NCI-H2107 treated with DMSO at 0.1 percent for 48 hours (cell line): ENCODE data around the gene FRA10AC1.

Source experiments
- DNase-seq: peaks from one replicate; lab custom pipeline; 2025; ENCODE audit not compliant: unreplicated experiment; lab: John Stamatoyannopoulos, UW

The FRA10AC1 gene

GRCh38 chr10:93630625-93631557 is 71.5 kb downstream of the FRA10AC1 start:
- DNase-seq, result no peak

DNA sequence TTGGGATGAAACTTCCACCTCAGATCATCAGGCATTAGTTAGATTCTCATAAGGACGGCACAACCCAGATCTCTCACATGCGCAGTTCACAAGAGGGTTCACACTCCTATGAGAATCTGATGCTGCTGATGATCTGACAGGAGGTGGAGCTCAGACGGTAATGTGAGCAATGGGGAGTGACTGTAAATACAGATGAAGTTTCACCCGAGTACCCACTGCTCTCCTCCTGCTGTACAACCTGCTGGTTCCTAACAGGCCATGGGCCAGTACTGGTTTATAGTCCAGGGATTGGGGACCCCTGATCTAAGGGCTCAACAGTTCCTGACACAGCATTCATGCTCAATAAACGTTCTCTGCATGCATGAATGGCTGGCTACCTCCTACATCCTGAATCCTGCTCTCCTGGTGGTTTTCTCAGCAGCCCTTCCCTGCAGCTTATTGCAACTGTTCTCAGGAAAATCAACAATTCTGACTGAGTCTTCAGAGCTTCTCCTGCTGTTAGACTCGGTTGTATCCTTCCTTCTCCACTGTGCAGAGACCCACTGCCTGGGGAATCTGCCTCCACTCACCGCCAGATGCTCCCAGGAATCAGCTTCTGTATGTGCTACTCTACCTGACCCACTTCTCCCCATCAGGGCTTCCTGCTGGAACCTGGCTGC is 72.6 kb downstream of the FRA10AC1 start:
- DNase-seq, result no peak

DNA sequence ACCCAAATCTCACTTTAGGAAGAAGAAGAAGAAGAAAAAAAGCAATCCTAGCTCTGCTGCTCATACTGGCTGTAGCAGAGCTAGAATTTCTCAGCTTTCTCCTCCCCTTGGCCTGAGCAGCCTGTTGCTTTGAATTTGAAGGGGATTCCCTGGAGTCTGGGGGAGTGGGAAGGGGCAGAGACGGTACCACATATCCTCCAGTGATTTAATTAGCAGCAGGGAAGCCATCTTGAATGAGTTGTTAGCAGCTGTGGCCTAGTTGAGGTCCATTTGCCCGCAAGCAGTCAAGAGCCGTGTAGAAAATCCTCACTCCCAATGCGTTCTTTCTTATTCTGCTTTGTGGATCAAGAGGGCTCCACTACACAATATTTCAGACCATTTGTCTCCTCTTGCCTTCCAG is 73.5 kb downstream of the FRA10AC1 start:
- DNase-seq, result no peak

GRCh38 chr10:93622942-93623341 is 79.5 kb downstream of the FRA10AC1 start:
- no peak for DNase-seq

DNA sequence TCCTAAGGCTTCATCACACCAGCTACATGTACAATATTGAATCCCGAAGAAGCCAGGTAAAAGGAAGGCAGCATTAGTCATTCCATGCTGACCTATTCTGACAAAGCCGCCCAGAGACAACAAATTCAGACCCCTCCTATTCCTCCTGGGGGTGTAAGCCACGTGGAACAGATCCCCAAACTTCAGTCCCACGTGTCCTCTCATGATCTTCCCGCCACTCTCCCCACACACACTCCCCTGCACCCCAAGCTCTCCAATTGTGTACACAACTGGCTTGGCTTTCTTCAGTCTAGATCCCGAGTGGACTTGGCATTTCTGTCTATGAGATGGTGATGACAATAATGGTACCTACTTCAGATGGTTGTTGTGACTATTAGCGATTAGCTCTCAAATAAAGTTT is 81.5 kb downstream of the FRA10AC1 start:
- no peak for DNase-seq
